Caco-2 (cell line): ENCODE results near the gene THAP3. TPM values are rescaled to one million over a fixed set of nuclear protein-coding genes. Genes with fewer than 3 reads are reported as not detected.

Experiments
- BruUV-seq: library from RNA; stranded (reverse); fragments of 400-500 nt; replicated peaks from 2 replicates; lab custom pipeline; 2021; lab: Mats Ljungman, UMichigan
- CTCF ChIA-PET: fragments of 300-600 bp; sonication (Branson Sonifier 250); formaldehyde crosslinking; loops from one replicate; lab custom pipeline; 2022; ENCODE audit warnings: antibody characterized with exemption; lab: Charles Lee
- POLR2A ChIA-PET: fragments of 300-600 bp; sonication (Branson Sonifier 250); formaldehyde crosslinking; loops from one replicate; lab custom pipeline; 2022; ENCODE audit warnings: antibody characterized with exemption; lab: Charles Lee
- DNase-seq, 2 experiments: peaks; one replicate each; pipeline versions ENCODE4 v3.0.0 to v3.0.0-alpha.2; 2020 to 2022
- H3K27me3 ChIP-seq: replicated peaks from 2 replicates; pipeline ENCODE4 v1.6.0; 2011; ENCODE audit warnings: low read length; ENCODE audit not compliant: control insufficient read depth, insufficient read depth
- H3K36me3 ChIP-seq: 2 replicates; pipeline ENCODE4 v1.5.1; 2011; ENCODE audit warnings: low read length; ENCODE audit not compliant: control insufficient read depth, insufficient read depth
- H3K4me1 ChIP-seq: fragments of 250-450 bp; sonication (Bioruptor Pico); 2 replicates; pipeline ENCODE4 v1.5.1; 2020; ENCODE audit warnings: mild to moderate bottlenecking
- H3K4me3 ChIP-seq: 2 replicates; pipeline ENCODE4 v1.5.1; 2011; ENCODE audit warnings: low read depth, mild to moderate bottlenecking, control low read depth, low read length
- H3K9me3 ChIP-seq: fragments of 250-450 bp; sonication (Bioruptor Pico); 2 replicates; pipeline ENCODE4 v1.5.1; 2020; ENCODE audit warnings: mild to moderate bottlenecking, moderate library complexity
- H3K27ac Mint-ChIP-seq: one replicate; pipeline ENCODE4 v1.8.0; 2022; ENCODE audit warnings: mixed read lengths; ENCODE audit not compliant: unreplicated experiment
- H3K27me3 Mint-ChIP-seq: one replicate; pipeline ENCODE4 v1.8.0; 2022; ENCODE audit warnings: mixed read lengths; ENCODE audit not compliant: insufficient read depth, unreplicated experiment
- H3K36me3 Mint-ChIP-seq: one replicate; pipeline ENCODE4 v1.8.0; 2022; ENCODE audit warnings: mild to moderate bottlenecking, mixed read lengths; ENCODE audit not compliant: insufficient read depth, unreplicated experiment
- H3K4me1 Mint-ChIP-seq: one replicate; pipeline ENCODE4 v1.8.0; 2022; ENCODE audit warnings: low read depth, mixed read lengths; ENCODE audit not compliant: unreplicated experiment
- H3K4me3 Mint-ChIP-seq: one replicate; pipeline ENCODE4 v1.8.0; 2022; ENCODE audit warnings: mild to moderate bottlenecking, moderate library complexity, mixed read lengths; ENCODE audit not compliant: unreplicated experiment
- H3K9me3 Mint-ChIP-seq: one replicate; pipeline ENCODE4 v1.8.0; 2022; ENCODE audit warnings: mixed read lengths; ENCODE audit not compliant: unreplicated experiment
- intact Hi-C: fragments of 100-400 bp; cut with micrococcal nuclease; formaldehyde crosslinking; loops from one replicate; pipeline ENCODE4 v1.10.0; 2022; ENCODE audit not compliant: unreplicated experiment
- total RNA-seq: library from RNA; stranded (reverse); gene quantifications from 2 replicates; pipeline ENCODE4 v1.2.3, GENCODE V29; 2022
- TF ChIP-seq, protein P1 (sequence below), 2 experiments: fragments of 200-600 bp in 1 of 2; IDR thresholded peaks; 1 replicate in 1 of 2; 2 replicates in 1 of 2; pipeline versions ENCODE4 v1.5.1 to v1.8.0; 2011 to 2022; ENCODE audit warnings: antibody characterized with exemption in 1 of 2, control low read depth in 1 of 2, inconsistent platforms in 1 of 2, low read depth in 1 of 2, low read length in 1 of 2, mild to moderate bottlenecking in 1 of 2, moderate library complexity in 1 of 2; ENCODE audit not compliant: insufficient read depth in 1 of 2, severe bottlenecking in 1 of 2, unreplicated experiment in 1 of 2

Gene THAP3
- total RNA-seq, 1 experiment from 2014 or later: 13.5 TPM

DNA sequence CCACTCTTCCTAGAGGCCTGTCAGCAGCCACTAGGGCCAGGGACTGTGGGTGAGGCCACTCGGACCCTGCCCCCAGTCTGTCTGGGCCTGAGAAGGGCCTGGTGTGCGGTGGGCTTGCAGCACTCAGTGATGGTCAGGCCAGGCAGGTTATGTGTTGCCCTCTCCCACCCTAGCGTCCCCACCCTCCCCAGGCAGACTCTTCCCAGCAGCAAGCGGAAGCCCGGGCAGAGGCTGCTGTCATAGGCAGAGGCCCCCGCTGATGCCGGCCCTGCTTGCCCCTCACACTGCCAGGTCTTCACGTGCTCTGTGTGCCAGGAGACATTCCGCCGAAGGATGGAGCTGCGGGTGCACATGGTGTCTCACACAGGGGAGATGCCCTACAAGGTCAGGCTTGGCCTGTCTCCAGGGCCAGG lies 38.3 kb upstream of the THAP3 start:
- H3K4me3 Mint-ChIP-seq: no peak overlapping the region
- TF ChIP-seq, protein P1, sequence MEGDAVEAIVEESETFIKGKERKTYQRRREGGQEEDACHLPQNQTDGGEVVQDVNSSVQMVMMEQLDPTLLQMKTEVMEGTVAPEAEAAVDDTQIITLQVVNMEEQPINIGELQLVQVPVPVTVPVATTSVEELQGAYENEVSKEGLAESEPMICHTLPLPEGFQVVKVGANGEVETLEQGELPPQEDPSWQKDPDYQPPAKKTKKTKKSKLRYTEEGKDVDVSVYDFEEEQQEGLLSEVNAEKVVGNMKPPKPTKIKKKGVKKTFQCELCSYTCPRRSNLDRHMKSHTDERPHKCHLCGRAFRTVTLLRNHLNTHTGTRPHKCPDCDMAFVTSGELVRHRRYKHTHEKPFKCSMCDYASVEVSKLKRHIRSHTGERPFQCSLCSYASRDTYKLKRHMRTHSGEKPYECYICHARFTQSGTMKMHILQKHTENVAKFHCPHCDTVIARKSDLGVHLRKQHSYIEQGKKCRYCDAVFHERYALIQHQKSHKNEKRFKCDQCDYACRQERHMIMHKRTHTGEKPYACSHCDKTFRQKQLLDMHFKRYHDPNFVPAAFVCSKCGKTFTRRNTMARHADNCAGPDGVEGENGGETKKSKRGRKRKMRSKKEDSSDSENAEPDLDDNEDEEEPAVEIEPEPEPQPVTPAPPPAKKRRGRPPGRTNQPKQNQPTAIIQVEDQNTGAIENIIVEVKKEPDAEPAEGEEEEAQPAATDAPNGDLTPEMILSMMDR (IDR thresholded peaks at IDR 0.05; ENCODE audit: insufficient read depth in 1 of 2, low read depth in 1 of 2, low read length in 1 of 2, severe bottlenecking in 1 of 2, unreplicated experiment in 1 of 2): no peak
- H3K36me3 ChIP-seq: peaks cover 2% of the 10 kb centered on the region; the same call in 1 of the 2 replicates
- H3K9me3 Mint-ChIP-seq: no peaks in the 10 kb centered on the region
- H3K36me3 Mint-ChIP-seq: peaks cover 14% of the 10 kb centered on the region
- intact Hi-C loops: no loop called here
- BruUV-seq: no TSS peak
- no peaks in the 10 kb centered on the region for H3K4me1 Mint-ChIP-seq
- no peak for DNase-seq
- H3K27ac Mint-ChIP-seq: no peak overlapping the region
- H3K27me3 ChIP-seq: no peaks in the 10 kb centered on the region
- no peaks in the 10 kb centered on the region for H3K27me3 Mint-ChIP-seq
- H3K4me1 ChIP-seq: peaks cover 16% of the 10 kb centered on the region
- ChIA-PET CTCF (interaction anchor here (0.7 kb wide), 1 partner anchor 240 kb away, joined by 10 read pairs; no protein-coding TSS in a partner anchor), POLR2A (no interaction called here)
- no peak overlapping the region for H3K4me3 ChIP-seq
- no peaks in the 10 kb centered on the region for H3K9me3 ChIP-seq

DNA sequence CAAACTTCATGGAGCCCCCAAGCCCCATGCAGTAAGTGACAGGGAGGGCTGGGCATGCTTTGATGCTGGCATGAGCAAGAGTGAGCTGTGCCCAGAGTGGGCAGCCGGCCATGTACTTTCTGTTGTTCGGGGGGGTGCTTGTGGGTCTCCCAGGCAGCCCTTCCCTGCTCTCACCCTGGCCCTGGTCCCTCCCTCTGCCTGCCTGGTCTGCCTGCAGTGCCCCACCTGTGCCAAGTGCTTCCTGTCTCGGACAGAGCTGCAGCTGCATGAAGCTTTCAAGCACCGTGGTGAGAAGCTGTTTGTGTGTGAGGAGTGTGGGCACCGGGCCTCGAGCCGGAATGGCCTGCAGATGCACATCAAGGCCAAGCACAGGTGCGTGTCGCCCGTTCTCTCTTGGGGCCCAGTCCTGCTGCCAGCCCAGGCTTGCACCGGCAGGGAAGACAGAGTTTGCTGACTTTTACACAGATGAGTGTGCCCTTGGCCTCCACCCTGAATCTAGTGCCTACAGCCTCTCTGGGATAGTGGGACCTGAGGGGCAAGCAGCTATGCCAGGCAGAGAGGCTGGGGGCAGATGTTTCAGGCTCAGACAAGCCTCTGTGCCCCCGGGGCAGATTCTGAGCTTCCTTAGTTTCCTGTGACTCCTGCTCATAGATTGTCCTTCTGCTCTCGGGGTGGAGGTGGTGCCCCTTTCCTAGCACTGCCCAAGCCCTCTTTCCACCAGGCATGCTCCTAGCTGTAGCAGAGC lies 37.2 kb upstream of the THAP3 start:
- BruUV-seq: no TSS peak
- CTCF ChIA-PET: no interaction called here
- H3K4me3 Mint-ChIP-seq: no peak overlapping the region

DNA sequence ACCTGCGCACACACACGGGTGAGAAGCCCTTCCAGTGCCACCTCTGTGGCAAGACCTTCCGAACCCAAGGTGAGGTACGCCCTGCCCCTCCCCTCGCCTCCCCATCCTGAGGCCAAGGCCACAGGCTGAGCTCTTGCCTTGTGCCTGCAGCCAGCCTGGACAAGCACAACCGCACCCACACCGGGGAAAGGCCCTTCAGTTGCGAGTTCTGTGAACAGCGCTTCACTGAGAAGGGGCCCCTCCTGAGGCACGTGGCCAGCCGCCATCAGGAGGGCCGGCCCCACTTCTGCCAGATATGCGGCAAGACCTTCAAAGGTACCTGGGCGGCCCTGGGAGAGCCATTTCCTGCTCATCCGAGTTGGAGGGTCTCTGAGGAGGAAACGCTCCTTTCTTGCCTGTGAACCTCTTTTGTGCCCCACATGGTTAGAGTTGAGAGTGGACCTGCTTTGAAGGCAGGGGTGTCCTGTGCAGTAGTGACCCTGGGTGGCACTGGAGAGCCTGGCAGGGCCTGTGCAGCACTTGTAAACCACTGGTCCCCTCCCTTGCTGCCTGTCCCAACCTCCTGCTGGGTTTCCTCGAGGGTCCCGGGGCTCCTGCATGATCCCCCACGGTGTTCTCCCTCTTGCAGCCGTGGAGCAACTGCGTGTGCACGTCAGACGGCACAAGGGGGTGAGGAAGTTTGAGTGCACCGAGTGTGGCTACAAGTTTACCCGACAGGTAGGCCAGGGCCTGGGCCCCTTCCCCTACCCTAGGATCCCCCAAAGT lies 36.4 kb upstream of the THAP3 start:
- Mint-ChIP-seq H3K4me3 (no peak overlapping the region), H3K27me3 (no peaks in the 10 kb centered on the region), H3K27ac (no peak overlapping the region), H3K36me3 (peaks cover 15% of the 10 kb centered on the region), H3K9me3 (no peaks in the 10 kb centered on the region), H3K4me1 (no peaks in the 10 kb centered on the region)
- no peak for DNase-seq
- Histone ChIP-seq H3K4me3 (no peak overlapping the region), H3K9me3 (no peaks in the 10 kb centered on the region), H3K27me3 (no peaks in the 10 kb centered on the region), H3K36me3 (peaks cover 2% of the 10 kb centered on the region; the same call in 1 of the 2 replicates), H3K4me1 (no peaks in the 10 kb centered on the region)
- BruUV-seq: no TSS peak
- ChIA-PET CTCF (no interaction called here), POLR2A (no interaction called here)
- intact Hi-C loops: no loop called here
- TF ChIP-seq, protein P1 (IDR thresholded peaks at IDR 0.05; ENCODE audit: insufficient read depth in 1 of 2, low read depth in 1 of 2, low read length in 1 of 2, severe bottlenecking in 1 of 2, unreplicated experiment in 1 of 2): no peak

More for the DNA sequence above, 37.2 kb upstream of the THAP3 start:
- no peak for DNase-seq
- Mint-ChIP-seq H3K27me3 (no peaks in the 10 kb centered on the region), H3K36me3 (peaks cover 14% of the 10 kb centered on the region), H3K27ac (no peak overlapping the region), H3K4me1 (no peaks in the 10 kb centered on the region), H3K9me3 (no peaks in the 10 kb centered on the region)
- Histone ChIP-seq H3K27me3 (no peaks in the 10 kb centered on the region), H3K36me3 (peaks cover 2% of the 10 kb centered on the region; the same call in 1 of the 2 replicates), H3K4me3 (no peak overlapping the region), H3K4me1 (peaks cover 7% of the 10 kb centered on the region), H3K9me3 (no peaks in the 10 kb centered on the region)
- intact Hi-C loops: no loop called here
- POLR2A ChIA-PET: no interaction called here
- TF ChIP-seq, protein P1 (IDR thresholded peaks at IDR 0.05; ENCODE audit: insufficient read depth in 1 of 2, low read depth in 1 of 2, low read length in 1 of 2, severe bottlenecking in 1 of 2, unreplicated experiment in 1 of 2): no peak
